GM12878 (cell line): ENCODE data around the gene MYO3B. TPM values are rescaled to one million over a fixed set of nuclear protein-coding genes. Genes with fewer than 3 reads are reported as not detected.

ENCODE experiments used
- ASH2L ChIP-seq: fragments of 300-600, 200-600 bp; sonication (generic); IDR thresholded peaks from 2 replicates; pipeline ENCODE4 v1.6.1; 2017; ENCODE audit warnings: low read depth, mild to moderate bottlenecking, borderline replicate concordance
- BHLHE40 ChIP-seq, 2 experiments: fragments of 450-650 bp in 1 of 2; IDR thresholded peaks; 2 replicates each; pipeline ENCODE4 v1.6.1; 2011 to 2017; ENCODE audit warnings: low read depth in 2 of 2, borderline replicate concordance in 1 of 2, improper control_type of control experiment in 1 of 2, low read length in 1 of 2, mild to moderate bottlenecking in 1 of 2
- CBX3 ChIP-seq: fragments of 200-600 bp; sonication (generic); IDR thresholded peaks from 2 replicates; pipeline ENCODE4 v1.6.1; 2016; ENCODE audit warnings: low read depth, borderline replicate concordance
- CREM ChIP-seq: IDR thresholded peaks from 2 replicates; pipeline ENCODE4 v1.6.1; 2014; ENCODE audit warnings: antibody characterized with exemption, low read depth
- DPF2 ChIP-seq: fragments of 450-650 bp; IDR thresholded peaks from 2 replicates; pipeline ENCODE4 v1.6.1; 2017; ENCODE audit warnings: mild to moderate bottlenecking
- EGR1 ChIP-seq, 2 experiments: IDR thresholded peaks; 1 replicate in 1 of 2; 2 replicates in 1 of 2; pipeline ENCODE4 v1.6.1; 2011 to 2012; ENCODE audit warnings: low read depth in 2 of 2, low read length in 2 of 2, borderline replicate concordance in 1 of 2, mild to moderate bottlenecking in 1 of 2, moderate library complexity in 1 of 2
- ETV6 ChIP-seq, 2 experiments: fragments of 450-650 bp in 1 of 2; IDR thresholded peaks in 1 of 2; conservative IDR thresholded peaks in 1 of 2; 2 replicates each; pipeline ENCODE4 v1.6.1; 2014; ENCODE audit warnings: antibody characterized with exemption in 1 of 2, borderline replicate concordance in 1 of 2, low read depth in 1 of 2, mild to moderate bottlenecking in 1 of 2, moderate library complexity in 1 of 2
- KDM1A ChIP-seq: fragments of 200-600 bp; sonication (generic); IDR thresholded peaks from 2 replicates; pipeline ENCODE4 v1.6.1; 2016; ENCODE audit warnings: borderline replicate concordance
- KLF5 ChIP-seq: fragments of 450-650 bp; IDR thresholded peaks from 2 replicates; pipeline ENCODE4 v1.6.1; 2014; ENCODE audit warnings: mild to moderate bottlenecking; ENCODE audit not compliant: partially characterized antibody
- MEF2A ChIP-seq: IDR thresholded peaks from 2 replicates; pipeline ENCODE4 v1.6.1; 2011; ENCODE audit warnings: low read depth, mild to moderate bottlenecking, low read length, moderate library complexity; ENCODE audit not compliant: insufficient read depth
- MEF2B ChIP-seq: fragments of 450-650 bp; IDR thresholded peaks from 2 replicates; pipeline ENCODE4 v1.6.1; 2018; ENCODE audit warnings: mild to moderate bottlenecking, moderate library complexity; ENCODE audit not compliant: partially characterized antibody, poor library complexity, severe bottlenecking
- MTA2 ChIP-seq: fragments of 450-650 bp; IDR thresholded peaks from 2 replicates; pipeline ENCODE4 v1.6.1; 2016; ENCODE audit warnings: low read depth, mild to moderate bottlenecking, moderate library complexity
- NBN ChIP-seq: fragments of 450-650 bp; IDR thresholded peaks from 2 replicates; pipeline ENCODE4 v1.6.1; 2016
- RAD51 ChIP-seq: fragments of 450-650 bp; IDR thresholded peaks from 2 replicates; pipeline ENCODE4 v1.6.1; 2016; ENCODE audit warnings: moderate library complexity, mild to moderate bottlenecking, inconsistent platforms
- SUPT20H ChIP-seq: IDR thresholded peaks from 2 replicates; pipeline ENCODE4 v1.6.1; 2011; ENCODE audit warnings: low read depth, mild to moderate bottlenecking, low read length, moderate library complexity, borderline replicate concordance; ENCODE audit not compliant: control insufficient read depth
- TBL1XR1 ChIP-seq: IDR thresholded peaks from 2 replicates; pipeline ENCODE4 v1.6.1; 2012; ENCODE audit warnings: low read depth, low read length, improper control_type of control experiment
- ZNF217 ChIP-seq: fragments of 450-650 bp; IDR thresholded peaks from 2 replicates; pipeline ENCODE4 v1.6.1; 2017; ENCODE audit warnings: antibody characterized with exemption, mild to moderate bottlenecking
- polyA plus RNA-seq, 11 experiments: library from polyadenylated mRNA; depleted of rRNA in 4 of 11; unstranded in 6 of 11; stranded (reverse) in 5 of 11; fragments of >200 nt; fragmentation: Nextera tagmentation in 4 of 11; fragmentation: Illumina TruSeq in 1 of 11; extraction: Ambion mirVana in 4 of 11; extraction: Trizol in 1 of 11; gene quantifications; 1 replicate in 1 of 11; 2 replicates in 10 of 11; pipeline versions ENCODE4 v1.2.1 to v1.2.3, GENCODE V29; 2011 to 2016; ENCODE audit warnings: inconsistent platforms in 2 of 11, missing spikeins in 2 of 11, low read depth in 1 of 11
- total RNA-seq, 4 experiments: library from RNA; depleted of rRNA in 3 of 4; stranded (reverse); fragments of >200 nt in 3 of 4; fragmentation: Illumina TruSeq in 1 of 4; extraction: Trizol in 1 of 4; gene quantifications; 2 replicates each; pipeline versions ENCODE4 v1.2.1 to v1.2.3, GENCODE V29; 2013 to 2021
- TF ChIP-seq, protein P1 (sequence below): fragments of 450-650 bp; IDR thresholded peaks from 2 replicates; pipeline ENCODE4 v1.6.1; 2017; ENCODE audit warnings: mild to moderate bottlenecking, moderate library complexity
- TF ChIP-seq, protein P2 (sequence below): IDR thresholded peaks from 2 replicates; pipeline ENCODE4 v1.6.1; 2012; ENCODE audit warnings: low read depth, low read length, improper control_type of control experiment
- TF ChIP-seq, protein P3 (sequence below): fragments of 450-650 bp; IDR thresholded peaks from 2 replicates; pipeline ENCODE4 v1.6.1; 2016; ENCODE audit warnings: mild to moderate bottlenecking
- TF ChIP-seq, protein P4 (sequence below): fragments of 450-650 bp; conservative IDR thresholded peaks from 2 replicates; pipeline ENCODE4 v1.6.1; 2017; ENCODE audit warnings: mild to moderate bottlenecking, moderate library complexity
- TF ChIP-seq, protein P5 (sequence below): fragments of 450-650 bp; IDR thresholded peaks from 2 replicates; pipeline ENCODE4 v1.6.1; 2017; ENCODE audit warnings: low read depth, mild to moderate bottlenecking, moderate library complexity

Gene MYO3B
- total and polyA plus RNA-seq, 10 of the 15 experiments (the other 5 are each of a cell fraction or from before 2014, with no cell fraction given) = 1.1 to 7.1 (median 2.1) TPM

DNA sequence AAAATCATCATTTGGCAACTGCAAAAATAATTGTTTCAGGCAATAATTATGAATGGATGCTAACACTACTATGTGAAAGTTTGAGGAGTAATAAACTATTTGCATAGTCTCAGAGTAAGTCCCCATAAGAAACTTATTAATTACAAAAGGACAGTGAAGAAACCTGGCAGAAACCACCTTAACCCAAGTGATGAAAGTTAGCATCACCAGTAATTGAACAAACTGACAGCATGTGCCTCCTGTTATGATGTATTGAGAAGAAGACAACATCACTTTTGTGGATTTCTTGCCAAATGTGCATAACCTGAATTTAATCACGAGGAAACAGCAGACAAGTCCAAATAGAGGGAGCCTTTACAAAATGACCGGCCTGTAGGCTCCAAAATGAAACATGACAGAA is 353.9 kb downstream of the MYO3B start (continued):
- TF ChIP-seq ZNF217 (no peak), ETV6 (conservative IDR thresholded peaks at IDR 0.05 in 1 of 2, IDR thresholded peaks at IDR 0.05 in 1 of 2; ENCODE audit: borderline replicate concordance in 1 of 2, low read depth in 1 of 2) (no peak), KLF5 (no peak), ASH2L (no peak), DPF2 (peak; percentile 30; the same call in 1 of the 2 replicates), MEF2B (no peak), RAD51 (peak; percentile 38), SUPT20H (no peak), NBN (no peak), BHLHE40 (IDR thresholded peaks at IDR 0.05; ENCODE audit: borderline replicate concordance in 1 of 2, low read depth in 2 of 2, low read length in 1 of 2) (peak; percentile 33 to 76; a peak in 1 of 4 replicates), TBL1XR1 (no peak), KDM1A (no peak), EGR1 (IDR thresholded peaks at IDR 0.05; ENCODE audit: borderline replicate concordance in 1 of 2, low read depth in 2 of 2, low read length in 2 of 2) (no peak), CBX3 (no peak), MEF2A (no peak), CREM (no peak), MTA2 (peak; percentile 81)
- TF ChIP-seq, protein P1, sequence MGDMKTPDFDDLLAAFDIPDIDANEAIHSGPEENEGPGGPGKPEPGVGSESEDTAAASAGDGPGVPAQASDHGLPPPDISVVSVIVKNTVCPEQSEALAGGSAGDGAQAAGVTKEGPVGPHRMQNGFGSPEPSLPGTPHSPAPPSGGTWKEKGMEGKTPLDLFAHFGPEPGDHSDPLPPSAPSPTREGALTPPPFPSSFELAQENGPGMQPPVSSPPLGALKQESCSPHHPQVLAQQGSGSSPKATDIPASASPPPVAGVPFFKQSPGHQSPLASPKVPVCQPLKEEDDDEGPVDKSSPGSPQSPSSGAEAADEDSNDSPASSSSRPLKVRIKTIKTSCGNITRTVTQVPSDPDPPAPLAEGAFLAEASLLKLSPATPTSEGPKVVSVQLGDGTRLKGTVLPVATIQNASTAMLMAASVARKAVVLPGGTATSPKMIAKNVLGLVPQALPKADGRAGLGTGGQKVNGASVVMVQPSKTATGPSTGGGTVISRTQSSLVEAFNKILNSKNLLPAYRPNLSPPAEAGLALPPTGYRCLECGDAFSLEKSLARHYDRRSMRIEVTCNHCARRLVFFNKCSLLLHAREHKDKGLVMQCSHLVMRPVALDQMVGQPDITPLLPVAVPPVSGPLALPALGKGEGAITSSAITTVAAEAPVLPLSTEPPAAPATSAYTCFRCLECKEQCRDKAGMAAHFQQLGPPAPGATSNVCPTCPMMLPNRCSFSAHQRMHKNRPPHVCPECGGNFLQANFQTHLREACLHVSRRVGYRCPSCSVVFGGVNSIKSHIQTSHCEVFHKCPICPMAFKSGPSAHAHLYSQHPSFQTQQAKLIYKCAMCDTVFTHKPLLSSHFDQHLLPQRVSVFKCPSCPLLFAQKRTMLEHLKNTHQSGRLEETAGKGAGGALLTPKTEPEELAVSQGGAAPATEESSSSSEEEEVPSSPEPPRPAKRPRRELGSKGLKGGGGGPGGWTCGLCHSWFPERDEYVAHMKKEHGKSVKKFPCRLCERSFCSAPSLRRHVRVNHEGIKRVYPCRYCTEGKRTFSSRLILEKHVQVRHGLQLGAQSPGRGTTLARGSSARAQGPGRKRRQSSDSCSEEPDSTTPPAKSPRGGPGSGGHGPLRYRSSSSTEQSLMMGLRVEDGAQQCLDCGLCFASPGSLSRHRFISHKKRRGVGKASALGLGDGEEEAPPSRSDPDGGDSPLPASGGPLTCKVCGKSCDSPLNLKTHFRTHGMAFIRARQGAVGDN = peak; percentile 64
- TF ChIP-seq, protein P2, sequence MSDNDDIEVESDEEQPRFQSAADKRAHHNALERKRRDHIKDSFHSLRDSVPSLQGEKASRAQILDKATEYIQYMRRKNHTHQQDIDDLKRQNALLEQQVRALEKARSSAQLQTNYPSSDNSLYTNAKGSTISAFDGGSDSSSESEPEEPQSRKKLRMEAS = no peak
- TF ChIP-seq, protein P3, sequence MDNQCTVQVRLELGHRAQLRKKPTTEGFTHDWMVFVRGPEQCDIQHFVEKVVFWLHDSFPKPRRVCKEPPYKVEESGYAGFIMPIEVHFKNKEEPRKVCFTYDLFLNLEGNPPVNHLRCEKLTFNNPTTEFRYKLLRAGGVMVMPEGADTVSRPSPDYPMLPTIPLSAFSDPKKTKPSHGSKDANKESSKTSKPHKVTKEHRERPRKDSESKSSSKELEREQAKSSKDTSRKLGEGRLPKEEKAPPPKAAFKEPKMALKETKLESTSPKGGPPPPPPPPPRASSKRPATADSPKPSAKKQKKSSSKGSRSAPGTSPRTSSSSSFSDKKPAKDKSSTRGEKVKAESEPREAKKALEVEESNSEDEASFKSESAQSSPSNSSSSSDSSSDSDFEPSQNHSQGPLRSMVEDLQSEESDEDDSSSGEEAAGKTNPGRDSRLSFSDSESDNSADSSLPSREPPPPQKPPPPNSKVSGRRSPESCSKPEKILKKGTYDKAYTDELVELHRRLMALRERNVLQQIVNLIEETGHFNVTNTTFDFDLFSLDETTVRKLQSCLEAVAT = no peak
- TF ChIP-seq, protein P4, sequence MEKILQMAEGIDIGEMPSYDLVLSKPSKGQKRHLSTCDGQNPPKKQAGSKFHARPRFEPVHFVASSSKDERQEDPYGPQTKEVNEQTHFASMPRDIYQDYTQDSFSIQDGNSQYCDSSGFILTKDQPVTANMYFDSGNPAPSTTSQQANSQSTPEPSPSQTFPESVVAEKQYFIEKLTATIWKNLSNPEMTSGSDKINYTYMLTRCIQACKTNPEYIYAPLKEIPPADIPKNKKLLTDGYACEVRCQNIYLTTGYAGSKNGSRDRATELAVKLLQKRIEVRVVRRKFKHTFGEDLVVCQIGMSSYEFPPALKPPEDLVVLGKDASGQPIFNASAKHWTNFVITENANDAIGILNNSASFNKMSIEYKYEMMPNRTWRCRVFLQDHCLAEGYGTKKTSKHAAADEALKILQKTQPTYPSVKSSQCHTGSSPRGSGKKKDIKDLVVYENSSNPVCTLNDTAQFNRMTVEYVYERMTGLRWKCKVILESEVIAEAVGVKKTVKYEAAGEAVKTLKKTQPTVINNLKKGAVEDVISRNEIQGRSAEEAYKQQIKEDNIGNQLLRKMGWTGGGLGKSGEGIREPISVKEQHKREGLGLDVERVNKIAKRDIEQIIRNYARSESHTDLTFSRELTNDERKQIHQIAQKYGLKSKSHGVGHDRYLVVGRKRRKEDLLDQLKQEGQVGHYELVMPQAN = no peak
- TF ChIP-seq, protein P5, sequence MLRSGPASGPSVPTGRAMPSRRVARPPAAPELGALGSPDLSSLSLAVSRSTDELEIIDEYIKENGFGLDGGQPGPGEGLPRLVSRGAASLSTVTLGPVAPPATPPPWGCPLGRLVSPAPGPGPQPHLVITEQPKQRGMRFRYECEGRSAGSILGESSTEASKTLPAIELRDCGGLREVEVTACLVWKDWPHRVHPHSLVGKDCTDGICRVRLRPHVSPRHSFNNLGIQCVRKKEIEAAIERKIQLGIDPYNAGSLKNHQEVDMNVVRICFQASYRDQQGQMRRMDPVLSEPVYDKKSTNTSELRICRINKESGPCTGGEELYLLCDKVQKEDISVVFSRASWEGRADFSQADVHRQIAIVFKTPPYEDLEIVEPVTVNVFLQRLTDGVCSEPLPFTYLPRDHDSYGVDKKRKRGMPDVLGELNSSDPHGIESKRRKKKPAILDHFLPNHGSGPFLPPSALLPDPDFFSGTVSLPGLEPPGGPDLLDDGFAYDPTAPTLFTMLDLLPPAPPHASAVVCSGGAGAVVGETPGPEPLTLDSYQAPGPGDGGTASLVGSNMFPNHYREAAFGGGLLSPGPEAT = no peak
